Ectodermal cell (in vitro differentiated cells): Measurements from ENCODE around the gene ZNF566.

Experiments used
- H3K27ac ChIP-seq: 2 replicates; pipeline ENCODE4 v1.7.0; 2013; ENCODE audit warnings: mild to moderate bottlenecking, low read depth, low read length; ENCODE audit not compliant: insufficient read depth, poor library complexity, severe bottlenecking
- H3K27me3 ChIP-seq: 2 replicates; pipeline ENCODE4 v1.7.0; 2013; ENCODE audit warnings: mild to moderate bottlenecking, low read length; ENCODE audit not compliant: insufficient read depth, control insufficient read depth, poor library complexity, severe bottlenecking
- H3K36me3 ChIP-seq: one replicate; pipeline ENCODE4 v1.7.0; 2013; ENCODE audit warnings: low read length; ENCODE audit not compliant: control insufficient read depth, insufficient read depth
- H3K4me1 ChIP-seq: one replicate; pipeline ENCODE4 v1.7.0; 2013; ENCODE audit warnings: low read length; ENCODE audit not compliant: control insufficient read depth, insufficient read depth
- H3K4me3 ChIP-seq: 2 replicates; pipeline ENCODE4 v1.7.0; 2013; ENCODE audit warnings: low read depth, low read length, control low read depth; ENCODE audit not compliant: insufficient read depth
- H3K9me3 ChIP-seq: 2 replicates; pipeline ENCODE4 v1.7.0; 2013; ENCODE audit warnings: mild to moderate bottlenecking, low read length, moderate library complexity; ENCODE audit not compliant: control insufficient read depth
- WGBS, 2 experiments: methylation state at CpG; one replicate each; pipeline ENCODE4 v1.1.7; 2013; ENCODE audit warnings: missing lambda C conversion rate in 2 of 2; 5-methylcytosine and 5-hydroxymethylcytosine counted together

Gene ZNF566

DNA sequence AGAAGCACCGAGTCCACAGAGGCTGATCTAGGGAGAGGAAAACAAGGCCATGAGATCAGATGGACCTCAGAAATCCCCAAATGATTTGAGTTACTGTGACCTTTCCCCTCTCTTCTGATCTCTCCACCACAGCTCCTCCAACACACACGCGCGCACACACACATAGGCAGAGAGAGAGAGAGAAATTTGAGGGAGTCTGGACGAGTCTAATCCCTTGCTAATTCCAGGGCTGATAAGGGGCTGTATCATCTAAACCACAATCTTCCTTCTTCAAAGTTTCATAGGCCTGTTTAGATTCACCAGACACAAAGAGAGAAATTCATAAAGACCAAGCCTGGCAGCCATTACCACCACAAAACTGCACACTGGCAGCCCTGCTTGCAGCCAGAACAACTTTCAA lies 79.5 kb downstream of the ZNF566 start:
- Histone ChIP-seq H3K4me1 (no peaks in the 10 kb centered on the region), H3K9me3 (no peaks in the 10 kb centered on the region), H3K27me3 (no peaks in the 10 kb centered on the region), H3K4me3 (no peak overlapping the region), H3K36me3 (peaks cover 36% of the 10 kb centered on the region), H3K27ac (no peak overlapping the region)
- 93 to 94% methylated on average over 5 of the region's 5 CpGs for WGBS, 2 experiments

DNA sequence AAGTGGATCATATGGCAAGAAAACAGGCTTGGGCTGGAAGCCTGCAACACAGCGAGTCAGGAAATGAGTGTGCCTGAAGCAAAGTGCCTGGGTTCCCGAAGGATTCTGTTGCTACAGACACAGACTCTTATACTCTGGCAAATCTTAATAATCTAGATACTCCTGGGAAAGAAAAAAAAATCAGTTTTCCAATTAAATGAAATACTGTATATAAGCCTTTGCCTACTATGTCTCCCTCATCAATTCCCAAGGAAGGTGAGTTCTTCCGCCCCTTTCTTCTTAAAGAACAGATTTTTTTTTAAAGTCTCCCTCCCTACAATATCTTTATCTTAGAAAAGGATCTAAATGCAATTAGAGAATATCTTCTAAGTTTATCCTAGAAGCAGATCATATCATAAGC lies 81.3 kb downstream of the ZNF566 start:
- WGBS, 2 experiments, result 90 to 95% methylated on average over 3 of the region's 3 CpGs
- Histone ChIP-seq H3K4me1 (no peaks in the 10 kb centered on the region), H3K4me3 (no peak overlapping the region), H3K27ac (no peak overlapping the region), H3K9me3 (no peaks in the 10 kb centered on the region), H3K27me3 (no peaks in the 10 kb centered on the region), H3K36me3 (peaks cover 50% of the 10 kb centered on the region)

GRCh38 chr19:36404498-36404897 lies 84.9 kb downstream of the ZNF566 start:
- Histone ChIP-seq H3K27ac (no peak overlapping the region), H3K4me3 (no peak overlapping the region), H3K9me3 (no peaks in the 10 kb centered on the region), H3K36me3 (peaks cover 63% of the 10 kb centered on the region), H3K4me1 (no peaks in the 10 kb centered on the region), H3K27me3 (no peaks in the 10 kb centered on the region)
- 91 to 93% methylated on average over 3 of the region's 3 CpGs for WGBS, 2 experiments

GRCh38 chr19:36401475-36401874 lies 87.9 kb downstream of the ZNF566 start:
- WGBS, 2 experiments, result 94 to 95% methylated on average over 7 of the region's 7 CpGs
- no peak overlapping the region for H3K4me3 ChIP-seq
- H3K9me3 ChIP-seq, result no peaks in the 10 kb centered on the region
- no peaks in the 10 kb centered on the region for H3K27me3 ChIP-seq
- no peak overlapping the region for H3K27ac ChIP-seq
- no peaks in the 10 kb centered on the region for H3K4me1 ChIP-seq
- H3K36me3 ChIP-seq, result peaks cover 55% of the 10 kb centered on the region

GRCh38 chr19:36398571-36398970 lies 90.8 kb downstream of the ZNF566 start:
- WGBS, 2 experiments, result 95% methylated on average over 3 of the region's 3 CpGs
- peaks cover 57% of the 10 kb centered on the region for H3K36me3 ChIP-seq
- H3K9me3 ChIP-seq, result peaks cover 6% of the 10 kb centered on the region
- no peaks in the 10 kb centered on the region for H3K27me3 ChIP-seq
- no peaks in the 10 kb centered on the region for H3K4me1 ChIP-seq
- H3K4me3 ChIP-seq, result no peak overlapping the region
- no peak overlapping the region for H3K27ac ChIP-seq
